ENCODE data around the gene SPATS2L. TPM values are rescaled to one million over a fixed set of nuclear protein-coding genes. Genes with fewer than 3 reads are reported as not detected.

The SPATS2L gene
- total and polyA plus RNA-seq, 12 donors, result 16.7 to 68.8 (median 43.6) TPM

GRCh38 chr2:200494048-200494447 is 187.6 kb downstream of the SPATS2L start:
- Histone ChIP-seq H3K9me3 (replicated peaks in 1 of 3) (no peaks in the 10 kb centered on the region), H3K36me3 (replicated peaks in 1 of 2) (peaks cover 0 to 73% of the 10 kb centered on the region in 2 donors), H3K27me3 (no peaks in the 10 kb centered on the region), H3K4me1 (replicated peaks in 1 of 2) (no peaks in the 10 kb centered on the region), H3K4me3 (no peak overlapping the region), H3K27ac (no peak overlapping the region)
- WGBS, 4 donors, result 76 to 97% (median 94%) methylated on average over 2 of the region's 2 CpGs
- intact Hi-C loops (cut with DNase I), result no loop called here
- TF ChIP-seq CTCF (IDR thresholded peaks at IDR 0.05), result no peak
- no peak for TF ChIP-seq POLR2A (IDR thresholded peaks at IDR 0.05)
- DNase-seq, result no peak

- WGBS, 4 donors, result 88 to 100% (median 96%) methylated on average over 1 of the region's 1 CpG
- no peaks in the 10 kb centered on the region for H3K9me3 ChIP-seq (replicated peaks in 1 of 3)
- H3K27ac ChIP-seq, result no peak overlapping the region
- no peaks in the 10 kb centered on the region for H3K4me1 ChIP-seq (replicated peaks in 1 of 2)
- H3K36me3 ChIP-seq (replicated peaks in 1 of 2), result peaks cover 0 to 46% of the 10 kb centered on the region in 2 donors
- intact Hi-C loops (cut with DNase I), result no loop called here
- no peaks in the 10 kb centered on the region for H3K27me3 ChIP-seq
- TF ChIP-seq POLR2A (IDR thresholded peaks at IDR 0.05) (no peak), CTCF (IDR thresholded peaks at IDR 0.05) (no peak)
- DNase-seq, result no peak
- no peak overlapping the region for H3K4me3 ChIP-seq
These were observed 190.2 kb downstream of the SPATS2L start for GRCh38 chr2:200496696-200497095.

- no peaks in the 10 kb centered on the region for H3K4me1 ChIP-seq (replicated peaks in 1 of 2)
- WGBS, 4 donors, result 86 to 100% (median 94%) methylated on average over 2 of the region's 2 CpGs
- no peaks in the 10 kb centered on the region for H3K9me3 ChIP-seq (replicated peaks in 1 of 3)
- H3K27ac ChIP-seq, result no peak overlapping the region
- DNase-seq, result no peak
- no peaks in the 10 kb centered on the region for H3K27me3 ChIP-seq
- TF ChIP-seq CTCF (IDR thresholded peaks at IDR 0.05), result no peak
- H3K36me3 ChIP-seq (replicated peaks in 1 of 2), result peaks cover 0 to 33% of the 10 kb centered on the region in 2 donors
- intact Hi-C loops (cut with DNase I), result no loop called here
- H3K4me3 ChIP-seq, result no peak overlapping the region
These were observed 192.1 kb downstream of the SPATS2L start for GRCh38 chr2:200498402-200499162.

DNA sequence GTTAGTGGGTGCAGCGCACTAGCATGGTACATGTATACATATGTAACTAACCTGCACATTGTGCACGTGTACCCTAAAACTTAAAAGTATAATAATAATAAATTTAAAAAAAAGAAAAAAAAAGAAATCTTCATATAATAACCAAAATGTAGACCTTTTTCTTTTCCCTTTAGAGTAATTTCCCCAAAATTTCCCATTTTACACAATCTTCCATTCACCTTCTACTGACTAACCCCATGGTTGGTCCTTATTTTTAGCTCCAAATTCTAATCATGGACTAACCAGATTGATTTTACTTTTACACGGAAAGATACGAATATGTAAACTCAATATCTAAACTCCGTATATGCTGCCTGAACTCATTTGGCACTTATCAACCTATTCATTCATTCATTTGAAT is 195.7 kb downstream of the SPATS2L start:
- WGBS, 4 donors, result 94 to 97% (median 97%) methylated on average over 5 of the region's 5 CpGs
- intact Hi-C loops (cut with DNase I), result no loop called here
- H3K4me3 ChIP-seq, result no peak overlapping the region
- H3K27me3 ChIP-seq, result no peaks in the 10 kb centered on the region
- TF ChIP-seq POLR2A (IDR thresholded peaks at IDR 0.05) (no peak), CTCF (IDR thresholded peaks at IDR 0.05) (no peak)
- H3K36me3 ChIP-seq (replicated peaks in 1 of 2), result peaks cover 0 to 19% of the 10 kb centered on the region in 2 donors
- no peaks in the 10 kb centered on the region for H3K4me1 ChIP-seq (replicated peaks in 1 of 2)
- no peaks in the 10 kb centered on the region for H3K9me3 ChIP-seq (replicated peaks in 1 of 3)
- no peak overlapping the region for H3K27ac ChIP-seq
- no peak for DNase-seq

Measured in adrenal gland (tissue), 12 donors.